Dermis microvascular lymphatic vessel endothelial cell (primary cell): ENCODE data around the gene PYGO2. TPM values are rescaled to one million over a fixed set of nuclear protein-coding genes. Genes with fewer than 3 reads are reported as not detected.

Experiments
- DNase-seq, 2 donors: peaks; one replicate each; pipeline versions ENCODE4 v3.0.0 to v3.0.0-alpha.2; 2010; ENCODE audit warnings: low read depth in 2 of 2
- total RNA-seq: library from RNA; depleted of rRNA; stranded (reverse); fragments of >200 nt; gene quantifications from 2 replicates; pipeline ENCODE4 v1.2.1, GENCODE V29; 2014

Gene PYGO2
- total RNA-seq, 1 donor from 2014 or later: 12.6 TPM

- no peak for DNase-seq
These were observed 17.0 kb downstream of the PYGO2 start for GRCh38 chr1:154944401-154945159.

GRCh38 chr1:154943649-154944400 lies 17.8 kb downstream of the PYGO2 start:
- peak in 1 of 2 donors; percentile 51 for DNase-seq

GRCh38 chr1:154941333-154942013 lies 20.1 kb downstream of the PYGO2 start:
- no peak for DNase-seq

- no peak for DNase-seq
These were observed 20.9 kb downstream of the PYGO2 start for GRCh38 chr1:154940651-154941194.

GRCh38 chr1:154940213-154940560 lies 21.4 kb downstream of the PYGO2 start:
- DNase-seq: no peak

GRCh38 chr1:154938604-154939399 lies 22.8 kb downstream of the PYGO2 start:
- DNase-seq: no peak

- no peak for DNase-seq
These were observed 23.6 kb downstream of the PYGO2 start for GRCh38 chr1:154937988-154938386.

GRCh38 chr1:154937085-154937987 lies 24.2 kb downstream of the PYGO2 start:
- peak; percentile 89 to 95 for DNase-seq

GRCh38 chr1:154936555-154937084 lies 25.0 kb downstream of the PYGO2 start, which contains the start of gene PMVK:
Gene PMVK (minus strand): TSS chr1:154936719. CDS start chr1:154936685, 34 bp downstream.
- peak; percentile 92 to 97 for DNase-seq

- no peak for DNase-seq
These were observed 25.6 kb downstream of the PYGO2 start for GRCh38 chr1:154935749-154936554.

GRCh38 chr1:154934358-154934948 lies 27.1 kb downstream of the PYGO2 start:
- no peak for DNase-seq

- DNase-seq: no peak
These were observed 29.6 kb downstream of the PYGO2 start for GRCh38 chr1:154931940-154932487.

- no peak for DNase-seq
These were observed 35.4 kb downstream of the PYGO2 start for GRCh38 chr1:154926201-154926600.

- DNase-seq: no peak
These were observed 36.0 kb downstream of the PYGO2 start for GRCh38 chr1:154925335-154926170.

GRCh38 chr1:154923695-154924094 lies 37.9 kb downstream of the PYGO2 start:
- DNase-seq: no peak

GRCh38 chr1:154913273-154913672 lies 48.3 kb downstream of the PYGO2 start:
- no peak for DNase-seq

GRCh38 chr1:154912755-154913154 lies 48.8 kb downstream of the PYGO2 start:
- DNase-seq: no peak
